Activated naive CD4-positive, alpha-beta T cell treated with anti-CD3 and anti-CD28 coated beads for 36 hours (primary cell): ENCODE measurements around the gene ANKRD66. TPM values are rescaled to one million over a fixed set of nuclear protein-coding genes. Genes with fewer than 3 reads are reported as not detected.
"Not testable (repeated sequence)": the region's sequence is repeated elsewhere in the genome, so short reads cannot be mapped to it uniquely, and the experiment has no call there.

Experiments used
- CTCF ChIA-PET: fragments of 350-600 bp; sonication (Branson Sonifier 250); formaldehyde crosslinking; loops from one replicate; lab custom pipeline; 2021; ENCODE audit warnings: antibody characterized with exemption; lab: Charles Lee
- DNase-seq: peaks from one replicate; pipeline ENCODE4 v3.0.0-alpha.2; 2020
- H3K27ac Mint-ChIP-seq: one replicate; pipeline ENCODE4 v1.8.0; 2021; ENCODE audit warnings: mild to moderate bottlenecking, mixed read lengths
- H3K27me3 Mint-ChIP-seq: one replicate; pipeline ENCODE4 v1.8.0; 2021; ENCODE audit warnings: low read depth, mixed read lengths
- H3K36me3 Mint-ChIP-seq: one replicate; pipeline ENCODE4 v1.8.0; 2021; ENCODE audit warnings: low read depth, mixed read lengths
- H3K4me1 Mint-ChIP-seq: one replicate; pipeline ENCODE4 v1.8.0; 2021; ENCODE audit warnings: low read depth, mixed read lengths
- H3K4me3 Mint-ChIP-seq: one replicate; pipeline ENCODE4 v1.8.0; 2021; ENCODE audit warnings: mild to moderate bottlenecking, moderate library complexity, mixed read lengths
- H3K9me3 Mint-ChIP-seq: one replicate; pipeline ENCODE4 v1.8.0; 2021; ENCODE audit warnings: mixed read lengths
- intact Hi-C: fragments of 100-400 bp; cut with micrococcal nuclease; formaldehyde crosslinking; loops from one replicate; pipeline ENCODE4 v1.15.1; 2023
- total RNA-seq, 2 experiments: library from RNA; stranded (reverse); gene quantifications; one replicate each; pipeline ENCODE4 v1.2.3, GENCODE V29; 2021

The ANKRD66 gene
- total RNA-seq, 2 experiments from 2014 or later: not detected

DNA sequence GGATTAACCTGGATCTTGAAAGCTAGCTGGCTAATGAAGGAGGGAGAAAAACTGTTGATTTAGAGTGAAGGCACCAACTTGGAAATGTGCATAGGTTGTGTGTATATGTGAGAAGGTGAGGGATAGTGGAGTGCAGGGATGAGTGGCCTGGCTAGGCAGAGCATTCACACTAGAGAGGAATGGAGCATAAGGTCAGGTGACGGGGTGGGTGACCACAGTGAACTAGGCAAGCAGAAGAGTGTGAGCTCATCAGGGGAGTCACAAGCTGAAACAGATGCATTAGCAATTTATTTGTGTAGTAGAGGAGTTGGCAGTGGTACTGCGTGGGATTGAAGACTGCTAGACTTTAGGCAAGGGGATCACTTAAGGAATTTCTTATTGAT lies 10.5 kb downstream of the ANKRD66 start:
- H3K4me1 Mint-ChIP-seq: no peaks in the 10 kb centered on the region
- intact Hi-C loops: no loop called here
- no peaks in the 10 kb centered on the region for H3K36me3 Mint-ChIP-seq
- H3K27me3 Mint-ChIP-seq: peaks cover 5% of the 10 kb centered on the region
- no peak for DNase-seq
- H3K27ac Mint-ChIP-seq: no peak overlapping the region
- CTCF ChIA-PET: no interaction called here
- no peak overlapping the region for H3K4me3 Mint-ChIP-seq
- H3K9me3 Mint-ChIP-seq: no peaks in the 10 kb centered on the region

DNA sequence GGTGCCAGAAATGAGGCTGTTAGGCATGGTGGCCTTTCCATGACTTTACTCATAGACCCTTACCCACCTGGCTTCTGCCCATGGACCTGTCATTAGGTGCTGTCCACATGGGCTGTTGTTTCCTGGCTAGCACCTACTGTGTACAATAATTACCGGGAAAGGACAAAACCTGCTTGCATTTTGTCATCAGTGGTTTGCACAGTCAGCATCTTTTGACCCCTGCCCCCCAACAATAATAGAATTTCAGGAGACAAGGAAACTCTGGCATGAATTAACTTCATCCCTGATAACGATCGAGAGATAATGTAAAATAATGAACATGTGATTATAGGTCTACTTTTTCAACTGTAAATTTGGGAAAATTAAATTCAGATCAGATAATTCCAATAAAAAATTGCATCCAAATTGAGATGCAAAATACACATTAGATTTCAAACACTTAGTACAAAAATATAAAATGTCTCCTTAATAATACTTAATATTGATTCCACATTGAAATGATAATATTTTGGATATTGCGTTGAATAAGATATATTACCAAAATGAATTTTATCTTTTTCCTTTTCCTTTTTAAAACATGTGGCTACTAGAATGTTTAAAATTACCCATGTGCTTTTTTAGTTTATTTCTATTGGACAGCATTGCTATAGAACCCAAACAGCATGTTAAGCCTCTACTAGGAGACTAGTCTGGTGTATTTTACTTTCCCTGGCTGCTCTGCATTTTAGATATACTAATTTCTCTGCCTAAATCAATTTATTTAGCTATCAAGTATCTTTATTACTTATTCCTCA lies 12.4 kb downstream of the ANKRD66 start:
- no peak overlapping the region for H3K4me3 Mint-ChIP-seq
- no peak overlapping the region for H3K27ac Mint-ChIP-seq
- no peak for DNase-seq
- no peaks in the 10 kb centered on the region for H3K36me3 Mint-ChIP-seq
- CTCF ChIA-PET: no interaction called here
- intact Hi-C loops: no loop called here
- H3K9me3 Mint-ChIP-seq: no peaks in the 10 kb centered on the region
- no peaks in the 10 kb centered on the region for H3K4me1 Mint-ChIP-seq
- peaks cover 10% of the 10 kb centered on the region for H3K27me3 Mint-ChIP-seq

DNA sequence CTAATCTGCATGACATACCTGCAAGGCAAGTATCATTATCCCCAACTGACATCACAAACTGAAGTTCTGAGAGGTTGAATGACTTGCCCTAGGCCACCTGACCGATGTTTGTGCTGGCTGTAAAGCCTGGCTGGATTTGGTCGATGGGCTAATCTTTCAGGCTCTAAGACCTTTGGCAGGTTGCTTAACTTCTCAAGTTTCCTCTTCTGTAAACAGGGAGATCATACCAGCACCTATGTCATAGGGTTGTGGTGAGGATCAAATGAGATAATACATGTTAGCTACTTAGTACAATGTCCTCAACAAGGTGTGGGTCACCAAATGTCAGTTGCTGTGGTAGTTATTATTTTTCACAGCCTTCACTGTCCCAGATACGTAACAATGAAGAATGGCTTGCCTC lies 14.2 kb downstream of the ANKRD66 start:
- CTCF ChIA-PET: interaction anchor here (0.6 kb wide), 1 partner anchor 95 kb away, joined by 3 read pairs; no protein-coding TSS in a partner anchor
- peaks cover 15% of the 10 kb centered on the region for H3K27me3 Mint-ChIP-seq
- no peak overlapping the region for H3K4me3 Mint-ChIP-seq
- no peaks in the 10 kb centered on the region for H3K4me1 Mint-ChIP-seq
- no peaks in the 10 kb centered on the region for H3K9me3 Mint-ChIP-seq
- intact Hi-C loops: no loop called here
- no peaks in the 10 kb centered on the region for H3K36me3 Mint-ChIP-seq
- DNase-seq: no peak
- no peak overlapping the region for H3K27ac Mint-ChIP-seq

DNA sequence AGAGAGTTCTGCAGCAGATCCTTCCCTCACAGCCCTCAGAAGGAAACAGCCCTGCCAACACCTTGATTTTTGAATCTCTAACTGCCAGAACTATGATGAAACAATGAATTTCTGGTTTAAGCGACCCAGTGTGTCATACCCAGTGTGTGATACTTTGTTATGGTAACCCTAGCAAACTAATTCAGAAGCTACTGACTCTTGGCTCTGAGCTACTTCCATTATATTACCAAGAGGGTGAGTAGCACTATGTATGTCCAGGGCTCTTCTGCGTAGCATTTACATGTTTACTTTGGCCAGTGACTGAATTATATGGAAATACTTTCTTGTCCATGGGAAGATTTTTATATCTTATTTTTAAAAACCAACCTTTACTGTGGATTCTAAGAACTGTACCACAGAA lies 16.7 kb downstream of the ANKRD66 start:
- DNase-seq: no peak
- no peaks in the 10 kb centered on the region for H3K4me1 Mint-ChIP-seq
- no peak overlapping the region for H3K4me3 Mint-ChIP-seq
- H3K27me3 Mint-ChIP-seq: peaks cover 18% of the 10 kb centered on the region
- no peaks in the 10 kb centered on the region for H3K9me3 Mint-ChIP-seq
- intact Hi-C loops: no loop called here
- CTCF ChIA-PET: no interaction called here
- no peak overlapping the region for H3K27ac Mint-ChIP-seq
- no peaks in the 10 kb centered on the region for H3K36me3 Mint-ChIP-seq

DNA sequence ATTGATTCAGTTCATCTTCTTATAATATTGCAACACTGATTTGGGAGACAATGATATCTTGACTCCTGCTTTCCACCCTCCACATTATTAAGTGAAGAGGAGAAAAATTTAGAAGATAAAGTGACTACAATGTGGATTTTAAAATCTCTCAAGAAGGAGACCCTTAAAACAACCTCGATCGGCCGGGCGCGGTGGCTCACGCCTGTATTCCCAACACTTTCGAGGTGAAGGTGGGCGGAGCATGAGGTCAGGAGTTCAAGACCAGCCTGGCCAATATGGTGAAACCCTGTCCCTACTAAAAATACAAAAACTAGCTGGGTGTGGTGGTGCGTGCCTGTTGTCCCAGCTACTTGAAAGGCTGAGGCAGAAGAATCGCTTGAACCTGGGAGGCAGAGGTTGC lies 17.5 kb downstream of the ANKRD66 start:
- CTCF ChIA-PET, H3K27ac Mint-ChIP-seq, H3K4me3 Mint-ChIP-seq, intact Hi-C loops, H3K9me3 Mint-ChIP-seq, DNase-seq, H3K4me1 Mint-ChIP-seq, H3K36me3 Mint-ChIP-seq: not testable (repeated sequence)
- peaks cover 21% of the 10 kb centered on the region for H3K27me3 Mint-ChIP-seq

DNA sequence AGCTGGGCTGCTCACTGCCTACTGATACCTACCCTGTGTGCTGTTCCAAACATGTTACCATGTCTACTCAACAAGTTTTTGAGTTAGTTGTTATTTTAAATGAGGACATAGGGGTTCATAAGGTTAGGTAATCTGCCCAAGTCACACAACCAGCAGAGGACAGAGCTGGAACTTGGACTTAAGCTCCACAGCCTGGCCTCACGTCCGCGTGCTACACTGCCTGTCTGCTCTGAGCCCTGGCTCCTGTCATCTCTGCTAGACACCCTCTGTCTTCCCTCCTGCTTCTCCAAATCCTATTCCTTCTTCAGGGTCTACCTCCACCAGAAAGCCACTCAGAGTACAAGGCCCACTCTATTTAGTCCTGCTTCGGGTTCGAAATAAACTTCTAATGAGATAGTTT lies 18.2 kb downstream of the ANKRD66 start:
- intact Hi-C loops: no loop called here
- no peak for DNase-seq
- H3K36me3 Mint-ChIP-seq: no peaks in the 10 kb centered on the region
- no peaks in the 10 kb centered on the region for H3K9me3 Mint-ChIP-seq
- H3K27ac Mint-ChIP-seq: no peak overlapping the region
- H3K4me1 Mint-ChIP-seq: no peaks in the 10 kb centered on the region
- CTCF ChIA-PET: no interaction called here
- H3K4me3 Mint-ChIP-seq: no peak overlapping the region
- H3K27me3 Mint-ChIP-seq: peaks cover 21% of the 10 kb centered on the region

DNA sequence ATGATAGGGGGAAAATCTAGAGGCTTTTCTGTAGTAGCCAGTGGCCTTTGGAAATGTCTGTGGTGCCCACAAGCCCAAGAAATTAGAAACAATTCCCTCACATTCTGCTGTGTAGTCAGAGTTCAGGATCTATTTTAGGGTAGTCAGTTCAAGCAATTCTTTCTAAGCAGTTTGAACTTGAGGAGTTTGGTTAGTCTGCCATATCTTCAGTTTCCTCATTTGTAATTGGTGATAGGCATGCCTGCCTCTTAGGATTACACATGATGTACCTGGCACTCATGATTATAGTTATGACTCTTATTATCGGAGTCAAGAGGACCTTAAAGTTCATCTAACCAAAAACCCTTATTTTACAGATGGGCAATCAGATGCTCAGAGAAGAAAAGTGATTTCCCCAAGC lies 25.3 kb downstream of the ANKRD66 start:
- Mint-ChIP-seq H3K27ac (no peak overlapping the region), H3K27me3 (peaks cover 15% of the 10 kb centered on the region), H3K9me3 (no peaks in the 10 kb centered on the region), H3K36me3 (no peaks in the 10 kb centered on the region), H3K4me1 (no peaks in the 10 kb centered on the region), H3K4me3 (no peak overlapping the region)
- intact Hi-C loops: no loop called here
- no peak for DNase-seq
- CTCF ChIA-PET: no interaction called here

DNA sequence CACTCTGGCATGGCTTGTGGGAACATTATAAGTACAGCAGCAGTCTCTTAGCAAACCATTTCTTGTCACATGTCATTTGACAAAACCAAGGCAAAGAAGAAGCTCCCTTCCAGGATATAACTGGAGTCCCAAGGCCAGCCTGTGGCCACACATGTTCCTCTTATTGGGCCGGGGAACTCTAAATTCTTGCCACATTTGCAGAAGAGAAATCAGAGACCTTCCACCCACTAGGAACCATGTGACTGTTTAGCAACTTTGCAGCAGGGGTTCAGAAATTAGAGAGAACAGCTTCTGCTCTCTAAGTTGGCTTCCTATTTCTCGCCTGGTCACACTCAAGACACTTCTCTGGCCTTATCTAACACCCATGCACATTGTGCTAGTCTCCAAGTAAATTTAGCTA lies 26.0 kb downstream of the ANKRD66 start:
- H3K36me3 Mint-ChIP-seq: no peaks in the 10 kb centered on the region
- CTCF ChIA-PET: no interaction called here
- H3K27ac Mint-ChIP-seq: no peak overlapping the region
- no peaks in the 10 kb centered on the region for H3K4me1 Mint-ChIP-seq
- DNase-seq: no peak
- intact Hi-C loops: no loop called here
- H3K9me3 Mint-ChIP-seq: no peaks in the 10 kb centered on the region
- no peak overlapping the region for H3K4me3 Mint-ChIP-seq
- peaks cover 14% of the 10 kb centered on the region for H3K27me3 Mint-ChIP-seq

DNA sequence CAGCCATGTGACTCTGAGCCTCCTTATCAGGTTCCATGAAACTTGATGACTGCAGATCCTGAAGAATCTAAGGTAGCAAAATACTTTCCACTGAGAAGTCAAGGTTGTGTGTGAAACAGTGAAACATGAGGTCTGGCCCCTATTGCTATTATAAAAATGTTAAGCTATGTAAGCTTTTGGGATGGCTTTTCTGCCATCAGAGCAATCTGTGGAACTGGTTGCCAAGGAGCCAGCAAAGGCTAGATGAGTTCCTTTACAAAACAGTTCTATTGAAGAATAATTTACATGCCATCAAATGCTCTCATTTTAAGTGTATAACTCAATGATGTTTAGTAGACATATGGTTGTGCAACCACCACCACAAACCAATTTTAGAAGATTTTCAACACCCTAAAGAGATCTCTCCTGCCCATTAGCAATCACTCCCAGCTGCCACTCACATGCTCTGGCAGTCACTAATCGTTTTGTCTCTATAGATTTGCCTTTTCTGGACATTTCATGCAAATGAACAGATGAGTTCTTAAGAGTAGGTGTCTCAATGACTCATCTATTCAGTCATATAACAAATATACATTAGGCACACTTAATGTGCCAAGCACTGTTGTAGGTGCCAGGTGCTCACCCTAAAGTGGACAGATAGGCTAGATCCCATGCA lies 26.6 kb downstream of the ANKRD66 start:
- no peaks in the 10 kb centered on the region for H3K4me1 Mint-ChIP-seq
- H3K27ac Mint-ChIP-seq: no peak overlapping the region
- CTCF ChIA-PET: no interaction called here
- peaks cover 12% of the 10 kb centered on the region for H3K27me3 Mint-ChIP-seq
- intact Hi-C loops: no loop called here
- no peak overlapping the region for H3K4me3 Mint-ChIP-seq
- no peak for DNase-seq
- no peaks in the 10 kb centered on the region for H3K36me3 Mint-ChIP-seq
- H3K9me3 Mint-ChIP-seq: no peaks in the 10 kb centered on the region

DNA sequence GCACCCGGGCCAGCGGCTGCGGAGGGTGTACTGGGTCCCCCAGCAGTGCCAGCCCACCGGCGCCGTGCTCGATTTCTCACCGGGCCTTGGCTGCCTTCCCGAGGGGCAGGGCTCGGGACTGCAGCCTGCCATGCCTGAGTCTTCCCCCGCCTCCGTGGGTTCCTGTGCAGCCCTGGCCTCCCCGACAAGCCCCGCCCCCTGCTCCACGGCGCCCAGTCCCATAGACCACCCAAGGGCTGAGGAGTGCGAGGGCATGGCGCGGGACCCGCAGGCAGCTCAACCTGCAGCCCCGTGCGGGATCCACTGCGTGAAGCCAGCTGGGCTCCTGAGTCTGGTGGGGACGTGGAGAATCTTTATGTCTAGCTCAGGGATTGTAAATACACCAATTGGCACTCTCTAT lies 28.0 kb downstream of the ANKRD66 start:
- DNase-seq, intact Hi-C loops, H3K27ac Mint-ChIP-seq, H3K4me1 Mint-ChIP-seq, H3K4me3 Mint-ChIP-seq, H3K27me3 Mint-ChIP-seq, H3K36me3 Mint-ChIP-seq, CTCF ChIA-PET, H3K9me3 Mint-ChIP-seq: not testable (repeated sequence)

DNA sequence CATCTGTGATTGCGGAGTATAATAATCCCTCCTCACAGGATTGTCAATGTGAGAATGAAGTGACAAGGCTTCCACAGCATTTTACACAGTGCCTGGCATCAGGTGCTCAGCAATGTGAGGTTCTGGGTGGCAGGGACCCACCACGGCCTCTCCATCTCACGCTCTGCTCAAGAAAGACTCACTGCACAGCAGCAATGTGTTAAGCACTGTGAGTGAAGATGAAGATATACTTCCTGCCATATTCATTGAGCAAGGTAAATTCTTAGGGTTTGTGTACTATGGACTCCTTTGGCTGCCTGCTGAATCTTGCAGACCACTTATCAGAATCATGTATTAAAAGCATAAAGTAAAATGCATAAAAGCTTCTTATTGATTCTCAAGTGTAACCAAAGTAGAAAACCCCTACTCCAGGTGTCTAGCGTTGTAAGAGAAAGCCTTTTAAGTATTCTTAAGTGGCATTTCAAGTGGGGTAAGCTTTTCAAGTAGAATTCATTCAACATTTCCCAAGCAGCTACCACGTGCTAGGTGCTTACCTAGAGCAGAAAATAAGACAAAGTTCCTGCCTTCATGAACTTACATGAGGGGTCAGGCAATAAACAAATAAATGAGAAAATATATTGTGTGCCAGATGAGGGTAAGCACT lies 29.5 kb downstream of the ANKRD66 start:
- Mint-ChIP-seq H3K4me1 (no peaks in the 10 kb centered on the region), H3K36me3 (no peaks in the 10 kb centered on the region), H3K27ac (no peak overlapping the region), H3K4me3 (no peak overlapping the region), H3K9me3 (no peaks in the 10 kb centered on the region), H3K27me3 (peaks cover 10% of the 10 kb centered on the region)
- CTCF ChIA-PET: no interaction called here
- intact Hi-C loops: no loop called here
- no peak for DNase-seq

DNA sequence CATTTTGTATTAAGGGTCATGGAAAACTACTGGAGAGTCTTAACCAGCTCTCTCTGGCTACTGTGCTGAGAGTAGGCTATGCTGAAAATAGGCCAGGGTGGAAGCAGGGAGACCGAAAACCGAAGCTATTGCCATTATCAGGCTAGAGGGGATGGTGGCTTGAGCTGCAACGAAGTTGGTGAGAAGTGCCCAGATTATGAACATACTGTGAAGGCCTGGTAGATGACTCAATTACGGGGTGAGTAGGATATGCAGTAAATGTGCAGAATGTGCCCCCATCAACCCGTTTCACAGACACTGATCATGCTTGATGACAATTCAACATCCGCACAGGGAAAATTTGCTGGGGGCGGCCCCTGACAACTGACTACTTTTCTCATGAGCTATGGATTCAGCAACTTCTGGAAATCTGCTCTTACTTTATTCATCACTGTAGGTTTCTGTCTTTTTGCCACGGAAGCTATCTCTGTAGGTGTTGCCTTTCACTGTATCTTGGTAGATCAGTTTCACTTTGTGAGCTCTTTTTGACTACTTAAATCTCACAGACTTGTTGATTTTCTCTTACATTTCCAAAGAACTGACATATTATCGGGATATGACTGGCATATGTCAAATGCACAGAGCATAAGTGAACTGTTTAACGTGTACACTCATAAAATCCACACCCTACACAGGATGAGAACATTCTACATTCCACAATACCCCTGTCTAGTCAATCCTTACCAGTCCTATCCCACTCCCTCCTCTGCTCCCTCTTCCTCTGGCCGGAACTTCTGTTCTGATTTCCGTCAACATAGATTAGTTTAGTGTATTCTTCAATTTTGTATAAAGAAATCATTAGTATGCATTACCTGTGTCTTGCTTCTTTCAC lies 31.0 kb downstream of the ANKRD66 start:
- Mint-ChIP-seq H3K9me3 (no peaks in the 10 kb centered on the region), H3K27ac (no peak overlapping the region), H3K36me3 (no peaks in the 10 kb centered on the region), H3K4me1 (no peaks in the 10 kb centered on the region), H3K27me3 (peaks cover 9% of the 10 kb centered on the region), H3K4me3 (no peak overlapping the region)
- CTCF ChIA-PET: interaction anchor here (1.1 kb wide), 1 partner anchor 12 kb away, joined by 3 read pairs; no protein-coding TSS in a partner anchor
- no peak for DNase-seq
- intact Hi-C loops: no loop called here
